H1 (cell line): ENCODE data around the gene TLR10. TPM values are rescaled to one million over a fixed set of nuclear protein-coding genes. Genes with fewer than 3 reads are reported as not detected.

ENCODE experiments used
- CTCF ChIA-PET: fragments of 300-600 bp; sonication (Branson Sonifier 250); formaldehyde crosslinking; loops from one replicate; lab custom pipeline; 2021; ENCODE audit not compliant: partially characterized antibody; lab: Charles Lee
- POLR2A ChIA-PET: fragments of 300-600 bp; sonication (Branson Sonifier 250); formaldehyde crosslinking; loops from one replicate; lab custom pipeline; 2021; ENCODE audit warnings: inconsistent platforms; ENCODE audit not compliant: partially characterized antibody; lab: Charles Lee
- DNase-seq, 2 experiments: peaks; one replicate each; pipeline versions ENCODE4 v3.0.0 to v3.0.0-alpha.2; 2010 to 2022; ENCODE audit warnings: low spot score in 2 of 2, low read depth in 1 of 2, mixed read lengths in 1 of 2
- FAIRE-seq: peaks from 2 replicates; lab custom pipeline; 2011; peaks lifted over from hg19 to GRCh38; lab: Jason Lieb, UNC
- H2AFZ ChIP-seq: 2 replicates; pipeline ENCODE4 v1.8.1; 2012; ENCODE audit warnings: low read length, inconsistent platforms
- H2AK5ac ChIP-seq: 2 replicates; pipeline ENCODE4 v1.6.1; 2013; ENCODE audit warnings: low read depth, low read length
- H2BK120ac ChIP-seq: replicated peaks from 2 replicates; pipeline ENCODE3; 2013; ENCODE audit warnings: low read depth, low read length, inconsistent platforms
- H2BK12ac ChIP-seq: 2 replicates; pipeline ENCODE4 v1.6.1; 2013; ENCODE audit warnings: low read depth, low read length
- H2BK15ac ChIP-seq: 2 replicates; pipeline ENCODE4 v1.6.1; 2013; ENCODE audit warnings: low read length
- H2BK20ac ChIP-seq: 2 replicates; pipeline ENCODE4 v1.6.1; 2013; ENCODE audit warnings: low read length
- H2BK5ac ChIP-seq: 2 replicates; pipeline ENCODE4 v1.6.1; 2013; ENCODE audit warnings: low read depth, low read length
- H3K14ac ChIP-seq: 2 replicates; pipeline ENCODE4 v1.6.1; 2013; ENCODE audit warnings: inconsistent platforms; ENCODE audit not compliant: insufficient read length
- H3K18ac ChIP-seq: 2 replicates; pipeline ENCODE4 v1.6.1; 2013; ENCODE audit warnings: low read length; ENCODE audit errors: extremely low read depth
- H3K23ac ChIP-seq: 2 replicates; pipeline ENCODE4 v1.6.1; 2013; ENCODE audit warnings: inconsistent platforms; ENCODE audit not compliant: insufficient read length
- H3K23me2 ChIP-seq: 2 replicates; pipeline ENCODE4 v1.6.1; 2013; ENCODE audit warnings: low read depth, low read length
- H3K27ac ChIP-seq: 2 replicates; pipeline ENCODE4 v1.6.1; 2011; ENCODE audit warnings: low read depth, low read length, inconsistent platforms
- H3K27me3 ChIP-seq, 4 experiments: replicated peaks in 1 of 4; 1 replicate in 1 of 4; 2 replicates in 3 of 4; pipeline versions ENCODE4 v1.6.1 to v1.8.1; 2011 to 2013; ENCODE audit warnings: low read length in 3 of 4, mild to moderate bottlenecking in 3 of 4, inconsistent platforms in 2 of 4, mixed read lengths in 2 of 4, moderate library complexity in 1 of 4; ENCODE audit not compliant: control insufficient read depth in 3 of 4, insufficient read depth in 3 of 4; ENCODE audit errors: extremely low read depth in 1 of 4
- H3K36me3 ChIP-seq, 4 experiments: 2 replicates each; pipeline versions ENCODE4 v1.6.1 to v1.8.1; 2011 to 2013; ENCODE audit warnings: mild to moderate bottlenecking in 4 of 4, low read length in 3 of 4, moderate library complexity in 2 of 4, control low read depth in 1 of 4, inconsistent platforms in 1 of 4; ENCODE audit not compliant: insufficient read depth in 4 of 4, control insufficient read depth in 2 of 4
- H3K4ac ChIP-seq: replicated peaks from 2 replicates; pipeline ENCODE3; 2013; ENCODE audit warnings: low read length, low read depth, mixed read lengths, inconsistent platforms; ENCODE audit not compliant: insufficient read length
- H3K4me1 ChIP-seq, 4 experiments: replicated peaks in 1 of 4; 1 replicate in 1 of 4; 2 replicates in 3 of 4; pipeline versions ENCODE4 v1.6.1 to v1.8.1; 2011 to 2013; ENCODE audit warnings: low read length in 3 of 4, inconsistent platforms in 2 of 4, mixed read lengths in 1 of 4; ENCODE audit not compliant: insufficient read depth in 4 of 4, control insufficient read depth in 3 of 4
- H3K4me2 ChIP-seq, 2 experiments: 2 replicates each; pipeline versions ENCODE4 v1.6.1 to v1.8.1; 2011 to 2013; ENCODE audit warnings: low read depth in 2 of 2, low read length in 2 of 2, control low read depth in 1 of 2, inconsistent platforms in 1 of 2, mild to moderate bottlenecking in 1 of 2; ENCODE audit not compliant: insufficient read depth in 1 of 2
- H3K4me3 ChIP-seq, 4 experiments: fragments of 200-600, 300-600 bp in 1 of 4; sonication (generic), shearing (Covaris generic), sonication (Bioruptor Twin) in 1 of 4; 2 replicates each; pipeline versions ENCODE4 v1.5.1 to v1.8.1; 2011 to 2016; ENCODE audit warnings: low read length in 4 of 4, low read depth in 3 of 4, control low read depth in 2 of 4, inconsistent platforms in 2 of 4, mild to moderate bottlenecking in 2 of 4, mixed read lengths in 1 of 4, moderate library complexity in 1 of 4; ENCODE audit not compliant: insufficient read depth in 2 of 4; ENCODE audit errors: extremely low read depth in 1 of 4
- H3K56ac ChIP-seq: replicated peaks from 2 replicates; pipeline ENCODE3; 2013; ENCODE audit warnings: low read depth, mild to moderate bottlenecking, mixed read lengths, low read length, inconsistent platforms; ENCODE audit not compliant: insufficient read length
- H3K79me1 ChIP-seq: 2 replicates; pipeline ENCODE4 v1.6.1; 2013; ENCODE audit warnings: low read depth, low read length, control low read depth
- H3K79me2 ChIP-seq, 2 experiments: 2 replicates each; pipeline versions ENCODE4 v1.6.1 to v1.8.1; 2012 to 2013; ENCODE audit warnings: low read length in 2 of 2, mild to moderate bottlenecking in 2 of 2, inconsistent platforms in 1 of 2; ENCODE audit not compliant: insufficient read depth in 2 of 2, control insufficient read depth in 1 of 2
- H3K9ac ChIP-seq, 4 experiments: replicated peaks in 1 of 4; 1 replicate in 1 of 4; 2 replicates in 3 of 4; pipeline versions ENCODE4 v1.6.1 to v1.8.1; 2011 to 2013; ENCODE audit warnings: low read depth in 3 of 4, low read length in 3 of 4, control low read depth in 2 of 4, mild to moderate bottlenecking in 2 of 4, moderate library complexity in 2 of 4, inconsistent platforms in 1 of 4; ENCODE audit errors: extremely low read depth in 1 of 4
- H3K9me3 ChIP-seq, 2 experiments: 2 replicates each; pipeline versions ENCODE4 v1.6.1 to v1.8.1; 2012 to 2013; ENCODE audit warnings: mild to moderate bottlenecking in 2 of 2, moderate library complexity in 2 of 2, control low read depth in 1 of 2, inconsistent platforms in 1 of 2, low read depth in 1 of 2, low read length in 1 of 2, mixed read lengths in 1 of 2; ENCODE audit not compliant: insufficient read depth in 2 of 2
- H4K20me1 ChIP-seq, 2 experiments: replicated peaks in 1 of 2; 2 replicates each; pipeline versions ENCODE3 to v1.8.1; 2011 to 2013; ENCODE audit warnings: inconsistent platforms in 2 of 2, low read length in 2 of 2, mild to moderate bottlenecking in 1 of 2; ENCODE audit not compliant: insufficient read depth in 2 of 2, control insufficient read depth in 1 of 2
- H4K5ac ChIP-seq: 2 replicates; pipeline ENCODE4 v1.6.1; 2013; ENCODE audit warnings: low read length, low read depth, mixed read lengths, inconsistent platforms; ENCODE audit not compliant: insufficient read length
- H4K8ac ChIP-seq: 2 replicates; pipeline ENCODE4 v1.8.0; 2013; ENCODE audit warnings: mild to moderate bottlenecking, moderate library complexity, low read length, inconsistent platforms; ENCODE audit not compliant: insufficient read depth; ENCODE audit errors: extremely low read depth
- H4K91ac ChIP-seq: replicated peaks from 2 replicates; pipeline ENCODE3; 2013; ENCODE audit warnings: low read length, mixed read lengths, inconsistent platforms; ENCODE audit not compliant: insufficient read length
- BRCA1 ChIP-seq: IDR thresholded peaks from 2 replicates; pipeline ENCODE4 v1.6.1; 2012; ENCODE audit warnings: low read depth, low read length, improper control_type of control experiment
- CBX5 ChIP-seq: fragments of 300-800, 300-1000 bp; sonication (generic); IDR thresholded peaks from 2 replicates; pipeline ENCODE4 v1.7.1; 2016; ENCODE audit warnings: antibody characterized with exemption, low read length, low read depth
- CBX8 ChIP-seq: fragments of 300-800, 300-1000 bp; sonication (generic); IDR thresholded peaks from 2 replicates; pipeline ENCODE4 v1.7.1; 2016; ENCODE audit warnings: low read depth, low read length, borderline replicate concordance
- CHD1 ChIP-seq: IDR thresholded peaks from 2 replicates; pipeline ENCODE4 v1.6.1; 2012; ENCODE audit warnings: low read depth, low read length, improper control_type of control experiment
- CHD2 ChIP-seq: IDR thresholded peaks from 2 replicates; pipeline ENCODE4 v1.6.1; 2012; ENCODE audit warnings: low read length, improper control_type of control experiment
- CREB1 ChIP-seq: IDR thresholded peaks from 2 replicates; pipeline ENCODE4 v1.6.1; 2012; ENCODE audit warnings: inconsistent platforms
- GTF2F1 ChIP-seq: IDR thresholded peaks from 2 replicates; pipeline ENCODE4 v1.6.1; 2012; ENCODE audit warnings: low read depth, low read length, improper control_type of control experiment, borderline replicate concordance
- JUND ChIP-seq: IDR thresholded peaks from 2 replicates; pipeline ENCODE4 v1.6.1; 2011; ENCODE audit warnings: mild to moderate bottlenecking, improper control_type of control experiment, low read length
- KDM4A ChIP-seq: IDR thresholded peaks from one replicate; pipeline ENCODE4 v1.7.1; 2012; ENCODE audit warnings: low read depth, mild to moderate bottlenecking, moderate library complexity, low read length, inconsistent platforms; ENCODE audit not compliant: severe bottlenecking
- POLR2A ChIP-seq, 2 experiments: IDR thresholded peaks; 1 replicate in 1 of 2; 2 replicates in 1 of 2; pipeline ENCODE4 v1.6.1; 2011; ENCODE audit warnings: low read depth in 2 of 2, low read length in 2 of 2, mild to moderate bottlenecking in 2 of 2; ENCODE audit errors: control extremely low read depth in 1 of 2
- RAD21 ChIP-seq, 2 experiments: IDR thresholded peaks in 1 of 2; conservative IDR thresholded peaks in 1 of 2; 2 replicates each; pipeline ENCODE4 v1.6.1; 2011; ENCODE audit warnings: low read depth in 2 of 2, low read length in 2 of 2, improper control_type of control experiment in 1 of 2, inconsistent platforms in 1 of 2, mild to moderate bottlenecking in 1 of 2, moderate library complexity in 1 of 2
- SAP30 ChIP-seq: fragments of 300-600 bp; sonication (generic); IDR thresholded peaks from 2 replicates; pipeline ENCODE4 v1.7.1; 2012; ENCODE audit warnings: low read length, moderate library complexity, mild to moderate bottlenecking, inconsistent platforms; ENCODE audit not compliant: insufficient read depth, insufficient replicate concordance
- SIN3A ChIP-seq, 2 experiments: IDR thresholded peaks in 1 of 2; conservative IDR thresholded peaks in 1 of 2; 2 replicates each; pipeline ENCODE4 v1.6.1; 2011 to 2012; ENCODE audit warnings: low read length in 2 of 2, improper control_type of control experiment in 1 of 2, low read depth in 1 of 2, mild to moderate bottlenecking in 1 of 2
- SP1 ChIP-seq: IDR thresholded peaks from 2 replicates; pipeline ENCODE4 v1.6.1; 2011; ENCODE audit warnings: low read depth, low read length
- SUZ12 ChIP-seq: fragments of 200-600 bp; sonication (generic); IDR thresholded peaks from 2 replicates; pipeline ENCODE4 v1.6.1; 2012; ENCODE audit warnings: mild to moderate bottlenecking, inconsistent platforms, low read length, moderate library complexity, mixed read lengths
- TBP ChIP-seq: IDR thresholded peaks from 2 replicates; pipeline ENCODE4 v1.6.1; 2011; ENCODE audit warnings: low read depth, low read length, improper control_type of control experiment
- WGBS, 2 experiments: shearing (Covaris generic) in 1 of 2; methylation state at CpG; one replicate each; pipeline versions ENCODE4 v1.1.6 to v1.1.7; 2013 to 2015; ENCODE audit warnings: low lambda C conversion rate in 2 of 2, mixed read lengths in 2 of 2, inconsistent platforms in 1 of 2, low coverage in 1 of 2, missing lambda C conversion rate in 1 of 2; ENCODE audit not compliant: insufficient replicate concordance in 2 of 2, insufficient coverage in 1 of 2, insufficient read length in 1 of 2; ENCODE audit errors: extremely low coverage in 1 of 2, missing lambda C conversion rate in 1 of 2; 5-methylcytosine and 5-hydroxymethylcytosine counted together
- polyA plus RNA-seq, 7 experiments: library from polyadenylated mRNA; depleted of rRNA in 3 of 7; stranded (reverse) in 5 of 7; unstranded in 2 of 7; fragments of >200 nt in 5 of 7; fragments of 200-250 nt in 2 of 7; gene quantifications; 1 replicate in 5 of 7; 2 replicates in 1 of 7; 4 replicates in 1 of 7; pipeline versions ENCODE4 v1.2.1 to v1.2.3, GENCODE V29; 2011 to 2013; ENCODE audit warnings: missing spikeins in 2 of 7, mixed read lengths in 2 of 7
- total RNA-seq: library from RNA; stranded (reverse); fragmentation: NEBNext Ultra II Directional; extraction: Animal tissue kit (Norgen Biotek cat#: 25700); gene quantifications from 2 replicates; pipeline ENCODE4 v1.2.1, GENCODE V29; 2021

The TLR10 gene
- total and polyA plus RNA-seq, 2 of the 8 experiments (the other 6 are each of a cell fraction or from before 2014, with no cell fraction given) = not detected

DNA sequence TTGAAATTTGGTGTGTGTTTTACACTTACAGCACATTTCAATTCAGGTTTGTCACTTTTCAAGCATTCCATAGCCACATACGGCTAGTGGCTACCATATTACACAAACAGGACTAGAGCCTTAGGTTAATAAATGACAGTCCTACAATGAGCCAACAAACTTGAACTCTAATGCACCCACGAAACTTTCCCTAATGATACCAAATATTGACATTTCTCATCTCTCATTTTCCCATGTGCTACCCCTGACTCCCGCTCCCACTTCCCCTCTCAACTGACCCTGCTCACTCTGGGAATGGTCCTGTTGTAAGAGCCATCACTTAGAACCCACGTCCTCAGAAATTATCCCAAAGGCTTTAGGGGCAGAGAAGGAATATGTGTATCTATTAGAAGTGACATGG lies 4.9 kb upstream of the TLR10 start:
- no peak overlapping the region for H4K8ac ChIP-seq
- H3K79me2 ChIP-seq = no peaks in the 10 kb centered on the region
- peaks cover 2% of the 10 kb centered on the region; the same call in 1 of the 2 replicates for H3K23me2 ChIP-seq
- H4K91ac ChIP-seq = no peak overlapping the region
- H3K4me1 ChIP-seq = no peaks in the 10 kb centered on the region
- no peaks in the 10 kb centered on the region for H3K27me3 ChIP-seq
- no peak overlapping the region for H4K5ac ChIP-seq
- WGBS, 2 experiments = 93% methylated on average over 4 of the region's 4 CpGs; no CpG with 5 or more reads in 1 of the 2 experiments
- FAIRE-seq = no peak
- H3K14ac ChIP-seq = no peak overlapping the region
- no peak overlapping the region for H2BK15ac ChIP-seq
- H2BK12ac ChIP-seq = no peak overlapping the region
- no peaks in the 10 kb centered on the region for H3K79me1 ChIP-seq
- no peak for DNase-seq
- no peak overlapping the region for H2AFZ ChIP-seq
- no peak overlapping the region for H3K4me3 ChIP-seq
- no peaks in the 10 kb centered on the region for H3K36me3 ChIP-seq
- no peak overlapping the region for H3K9ac ChIP-seq
- H2BK20ac ChIP-seq = no peak overlapping the region
- ChIA-PET CTCF (interaction anchor here (8.5 kb wide), 1 partner anchor 27 kb away, joined by 136 read pairs; no protein-coding TSS in a partner anchor), POLR2A (no interaction called here)
- no peak overlapping the region for H3K56ac ChIP-seq
- no peak overlapping the region for H3K23ac ChIP-seq
- H3K18ac ChIP-seq = no peak overlapping the region
- no peak overlapping the region for H3K4ac ChIP-seq
- H4K20me1 ChIP-seq = peaks cover 0 to 2% of the 10 kb centered on the region in 2 experiments
- H2BK5ac ChIP-seq = no peak overlapping the region
- H3K9me3 ChIP-seq = no peaks in the 10 kb centered on the region
- H2AK5ac ChIP-seq = no peak overlapping the region
- no peak overlapping the region for H3K27ac ChIP-seq
- H3K4me2 ChIP-seq = no peak overlapping the region
- no peak overlapping the region for H2BK120ac ChIP-seq
- TF ChIP-seq SUZ12 (no peak), SP1 (no peak), POLR2A (IDR thresholded peaks at IDR 0.05; ENCODE audit: control extremely low read depth in 1 of 2, low read depth in 2 of 2, low read length in 2 of 2) (no peak), TBP (no peak), CREB1 (no peak), CHD2 (no peak), GTF2F1 (no peak), KDM4A (no peak), CBX8 (no peak), RAD21 (IDR thresholded peaks at IDR 0.05 in 1 of 2, conservative IDR thresholded peaks at IDR 0.05 in 1 of 2; ENCODE audit: low read depth in 2 of 2, low read length in 2 of 2) (no peak), SAP30 (no peak), BRCA1 (no peak), SIN3A (conservative IDR thresholded peaks at IDR 0.05 in 1 of 2, IDR thresholded peaks at IDR 0.05 in 1 of 2; ENCODE audit: low read depth in 1 of 2, low read length in 2 of 2) (no peak), JUND (no peak), CBX5 (no peak), CHD1 (no peak)
